H9 (cell line): ENCODE measurements around the gene MSRB1. TPM values are rescaled to one million over a fixed set of nuclear protein-coding genes. Genes with fewer than 3 reads are reported as not detected.

ENCODE experiments used
- DNase-seq: peaks from one replicate; pipeline ENCODE4 v3.0.0-alpha.2; 2017
- H2AFZ ChIP-seq: one replicate; pipeline ENCODE4 v1.6.1; 2013; ENCODE audit warnings: mild to moderate bottlenecking, low read length, control low read depth, moderate library complexity
- H2AK5ac ChIP-seq: 2 replicates; pipeline ENCODE4 v1.6.1; 2013; ENCODE audit warnings: low read length, control low read depth, mixed read lengths; ENCODE audit not compliant: insufficient read length
- H2BK120ac ChIP-seq: one replicate; pipeline ENCODE4 v1.6.1; 2013; ENCODE audit warnings: low read depth, mild to moderate bottlenecking, low read length, control low read depth, inconsistent platforms; ENCODE audit not compliant: poor library complexity, severe bottlenecking
- H2BK12ac ChIP-seq: 2 replicates; pipeline ENCODE4 v1.6.1; 2013; ENCODE audit warnings: low read length, control low read depth, mixed read lengths, low read depth; ENCODE audit not compliant: insufficient read length
- H2BK15ac ChIP-seq: 2 replicates; pipeline ENCODE4 v1.6.1; 2013; ENCODE audit warnings: low read depth, low read length, control low read depth
- H2BK20ac ChIP-seq: one replicate; pipeline ENCODE4 v1.6.1; 2013; ENCODE audit warnings: low read depth, mild to moderate bottlenecking, low read length, control low read depth, inconsistent platforms; ENCODE audit not compliant: poor library complexity, severe bottlenecking
- H2BK5ac ChIP-seq: 2 replicates; pipeline ENCODE4 v1.6.1; 2013; ENCODE audit warnings: low read length, control low read depth, mixed read lengths; ENCODE audit not compliant: insufficient read length
- H3K14ac ChIP-seq: 2 replicates; pipeline ENCODE4 v1.6.1; 2013; ENCODE audit warnings: low read length, control low read depth; ENCODE audit not compliant: insufficient read depth
- H3K18ac ChIP-seq: 2 replicates; pipeline ENCODE4 v1.6.1; 2013; ENCODE audit warnings: low read depth, mild to moderate bottlenecking, mixed read lengths, low read length, control low read depth; ENCODE audit not compliant: insufficient read length
- H3K23ac ChIP-seq: 2 replicates; pipeline ENCODE4 v1.6.1; 2013; ENCODE audit warnings: low read length, control low read depth, mixed read lengths, low read depth; ENCODE audit not compliant: insufficient read length
- H3K23me2 ChIP-seq: 2 replicates; pipeline ENCODE4 v1.6.1; 2013; ENCODE audit warnings: low read depth, mild to moderate bottlenecking, mixed read lengths, low read length, control low read depth; ENCODE audit not compliant: insufficient read length, poor library complexity, severe bottlenecking
- H3K27ac ChIP-seq: 2 replicates; pipeline ENCODE4 v1.5.1; 2013; ENCODE audit warnings: low read length, control low read depth, mixed read lengths, low read depth; ENCODE audit not compliant: insufficient read length
- H3K27me3 ChIP-seq: 2 replicates; pipeline ENCODE4 v1.6.1; 2013; ENCODE audit warnings: low read length, control low read depth, inconsistent platforms; ENCODE audit not compliant: insufficient read depth
- H3K4ac ChIP-seq: 2 replicates; pipeline ENCODE4 v1.6.1; 2013; ENCODE audit warnings: low read depth, mild to moderate bottlenecking, control low read depth, inconsistent platforms, low read length, moderate library complexity
- H3K4me1 ChIP-seq: 2 replicates; pipeline ENCODE4 v1.6.1; 2013; ENCODE audit warnings: low read length, control low read depth, inconsistent platforms; ENCODE audit not compliant: insufficient read depth
- H3K4me2 ChIP-seq: 2 replicates; pipeline ENCODE4 v1.6.1; 2013; ENCODE audit warnings: low read length, control low read depth, mixed read lengths; ENCODE audit not compliant: insufficient read length, insufficient read depth
- H3K56ac ChIP-seq: 2 replicates; pipeline ENCODE4 v1.6.1; 2013; ENCODE audit warnings: low read depth, mild to moderate bottlenecking, mixed read lengths, low read length, control low read depth; ENCODE audit not compliant: insufficient read length
- H3K79me1 ChIP-seq: 2 replicates; pipeline ENCODE4 v1.6.1; 2013; ENCODE audit warnings: low read depth, mild to moderate bottlenecking, moderate library complexity, low read length, control low read depth, inconsistent platforms; ENCODE audit not compliant: insufficient read depth, poor library complexity, severe bottlenecking
- H3K79me2 ChIP-seq: 2 replicates; pipeline ENCODE4 v1.6.1; 2013; ENCODE audit warnings: low read length, control low read depth, inconsistent platforms; ENCODE audit not compliant: insufficient read depth
- H3K9ac ChIP-seq: 2 replicates; pipeline ENCODE4 v1.6.1; 2013; ENCODE audit warnings: low read length, control low read depth, mixed read lengths; ENCODE audit not compliant: insufficient read length; ENCODE audit errors: extremely low read depth
- H3K9me3 ChIP-seq: one replicate; pipeline ENCODE4 v1.6.1; 2013; ENCODE audit warnings: low read depth, low read length, inconsistent platforms; ENCODE audit not compliant: control insufficient read depth
- H3T11ph ChIP-seq: one replicate; pipeline ENCODE4 v1.6.1; 2013; ENCODE audit warnings: mild to moderate bottlenecking, low read length, control low read depth, inconsistent platforms
- H4K20me1 ChIP-seq: one replicate; pipeline ENCODE4 v1.6.1; 2013; ENCODE audit not compliant: control insufficient read depth, insufficient read length, insufficient read depth
- H4K5ac ChIP-seq: 2 replicates; pipeline ENCODE4 v1.6.1; 2013; ENCODE audit warnings: low read depth, mild to moderate bottlenecking, mixed read lengths, low read length, control low read depth; ENCODE audit not compliant: insufficient read length
- H4K8ac ChIP-seq: replicated peaks from 2 replicates; pipeline ENCODE4 v1.6.1; 2013; ENCODE audit warnings: low read length, control low read depth, mixed read lengths, low read depth; ENCODE audit not compliant: insufficient read length
- H4K91ac ChIP-seq: 2 replicates; pipeline ENCODE4 v1.6.1; 2013; ENCODE audit warnings: low read depth, mild to moderate bottlenecking, moderate library complexity, mixed read lengths, low read length, control low read depth; ENCODE audit not compliant: insufficient read length
- H3K27ac Mint-ChIP-seq, 3 experiments: 2 replicates in 2 of 3; 3 replicates in 1 of 3; pipeline ENCODE4 v1.8.0; 2020 to 2021; ENCODE audit warnings: mixed read lengths in 3 of 3, mild to moderate bottlenecking in 1 of 3, moderate library complexity in 1 of 3
- H3K27me3 Mint-ChIP-seq: 2 replicates; pipeline ENCODE4 v1.8.0; 2021; ENCODE audit warnings: low read depth, mild to moderate bottlenecking, moderate library complexity, mixed read lengths
- H3K36me3 Mint-ChIP-seq, 3 experiments: 2 replicates in 2 of 3; 3 replicates in 1 of 3; pipeline ENCODE4 v1.8.0; 2020 to 2021; ENCODE audit warnings: low read depth in 3 of 3, mixed read lengths in 3 of 3; ENCODE audit not compliant: insufficient read depth in 1 of 3
- H3K4me1 Mint-ChIP-seq, 2 experiments: 2 replicates each; pipeline ENCODE4 v1.8.0; 2020; ENCODE audit warnings: mixed read lengths in 2 of 2
- H3K4me3 Mint-ChIP-seq, 2 experiments: 2 replicates in 1 of 2; 3 replicates in 1 of 2; pipeline ENCODE4 v1.8.0; 2020 to 2021; ENCODE audit warnings: mild to moderate bottlenecking in 2 of 2, mixed read lengths in 2 of 2, moderate library complexity in 1 of 2
- H3K9me3 Mint-ChIP-seq, 2 experiments: 2 replicates in 1 of 2; 3 replicates in 1 of 2; pipeline ENCODE4 v1.8.0; 2020; ENCODE audit warnings: mild to moderate bottlenecking in 2 of 2, mixed read lengths in 2 of 2, moderate library complexity in 1 of 2
- WGBS: extraction: QIAGEN DNeasy Blood & Tissue Kit; methylation state at CpG from one replicate; pipeline ENCODE4 v1.1.7; 2013; ENCODE audit warnings: missing lambda C conversion rate, low lambda C conversion rate, mixed read lengths; ENCODE audit not compliant: insufficient read length; ENCODE audit errors: extremely low coverage; 5-methylcytosine and 5-hydroxymethylcytosine counted together
- total RNA-seq: library from RNA; stranded (reverse); gene quantifications from 2 replicates; pipeline ENCODE4 v1.2.1, GENCODE V29; 2021
- TF ChIP-seq, protein P1 (sequence below): fragments of 200-600 bp; sonication (generic); conservative IDR thresholded peaks from 3 replicates; pipeline ENCODE4 v1.8.0; 2021; ENCODE audit warnings: antibody characterized with exemption, mild to moderate bottlenecking

Gene MSRB1
- total RNA-seq, 1 experiment from 2014 or later, result 25.7 TPM

- Histone ChIP-seq H2BK12ac (no peak overlapping the region), H2AK5ac (no peak overlapping the region), H3K27me3 (no peaks in the 10 kb centered on the region; the same call in 1 of the 2 replicates), H3K23me2 (peaks cover 3% of the 10 kb centered on the region), H4K91ac (no peak overlapping the region), H3K79me2 (no peaks in the 10 kb centered on the region), H3T11ph (no peak overlapping the region), H2BK120ac (no peak overlapping the region), H4K20me1 (no peaks in the 10 kb centered on the region), H3K27ac (no peak overlapping the region), H3K79me1 (no peaks in the 10 kb centered on the region), H2BK15ac (no peak overlapping the region), H2BK20ac (no peak overlapping the region), H3K18ac (no peak overlapping the region), H3K4me2 (peak overlapping the region; percentile 49), H3K4ac (no peak overlapping the region), H2BK5ac (no peak overlapping the region), H3K4me1 (no peaks in the 10 kb centered on the region), H2AFZ (no peak overlapping the region), H3K9ac (no peak overlapping the region), H3K14ac (no peak overlapping the region), H4K8ac (no peak overlapping the region), H3K9me3 (no peaks in the 10 kb centered on the region), H4K5ac (no peak overlapping the region), H3K23ac (no peak overlapping the region), H3K56ac (no peak overlapping the region)
- no peak for DNase-seq
- Mint-ChIP-seq H3K27ac (no peak overlapping the region), H3K4me1 (peaks cover 2 to 21% of the 10 kb centered on the region in 2 experiments), H3K4me3 (peak overlapping the region; percentile 56 to 77), H3K27me3 (peaks cover 39% of the 10 kb centered on the region), H3K9me3 (peaks cover 0 to 3% of the 10 kb centered on the region in 2 experiments; a peak in 1 of 5 replicates), H3K36me3 (no peaks in the 10 kb centered on the region)
- TF ChIP-seq, protein P1, sequence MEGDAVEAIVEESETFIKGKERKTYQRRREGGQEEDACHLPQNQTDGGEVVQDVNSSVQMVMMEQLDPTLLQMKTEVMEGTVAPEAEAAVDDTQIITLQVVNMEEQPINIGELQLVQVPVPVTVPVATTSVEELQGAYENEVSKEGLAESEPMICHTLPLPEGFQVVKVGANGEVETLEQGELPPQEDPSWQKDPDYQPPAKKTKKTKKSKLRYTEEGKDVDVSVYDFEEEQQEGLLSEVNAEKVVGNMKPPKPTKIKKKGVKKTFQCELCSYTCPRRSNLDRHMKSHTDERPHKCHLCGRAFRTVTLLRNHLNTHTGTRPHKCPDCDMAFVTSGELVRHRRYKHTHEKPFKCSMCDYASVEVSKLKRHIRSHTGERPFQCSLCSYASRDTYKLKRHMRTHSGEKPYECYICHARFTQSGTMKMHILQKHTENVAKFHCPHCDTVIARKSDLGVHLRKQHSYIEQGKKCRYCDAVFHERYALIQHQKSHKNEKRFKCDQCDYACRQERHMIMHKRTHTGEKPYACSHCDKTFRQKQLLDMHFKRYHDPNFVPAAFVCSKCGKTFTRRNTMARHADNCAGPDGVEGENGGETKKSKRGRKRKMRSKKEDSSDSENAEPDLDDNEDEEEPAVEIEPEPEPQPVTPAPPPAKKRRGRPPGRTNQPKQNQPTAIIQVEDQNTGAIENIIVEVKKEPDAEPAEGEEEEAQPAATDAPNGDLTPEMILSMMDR, result no peak
- no CpG with 5 or more reads among the region's 11 CpGs for WGBS
Observed at GRCh38 chr16:1929105-1929504, 13.9 kb downstream of the MSRB1 start.
